HT1080 (cell line): ENCODE measurements around the gene LLGL1. TPM values are rescaled to one million over a fixed set of nuclear protein-coding genes. Genes with fewer than 3 reads are reported as not detected.

ENCODE experiments used
- DNase-seq: peaks from one replicate; pipeline ENCODE4 v3.0.0-alpha.2; 2015; ENCODE audit warnings: low read depth
- total RNA-seq: library from RNA; depleted of rRNA; stranded (reverse); fragments of >200 nt; shearing (Covaris generic); gene quantifications from 2 replicates; pipeline ENCODE4 v1.2.3, GENCODE V29; 2014; rRNA removed

Gene LLGL1
- total RNA-seq, 1 experiment from 2014 or later = 39.3 TPM

DNA sequence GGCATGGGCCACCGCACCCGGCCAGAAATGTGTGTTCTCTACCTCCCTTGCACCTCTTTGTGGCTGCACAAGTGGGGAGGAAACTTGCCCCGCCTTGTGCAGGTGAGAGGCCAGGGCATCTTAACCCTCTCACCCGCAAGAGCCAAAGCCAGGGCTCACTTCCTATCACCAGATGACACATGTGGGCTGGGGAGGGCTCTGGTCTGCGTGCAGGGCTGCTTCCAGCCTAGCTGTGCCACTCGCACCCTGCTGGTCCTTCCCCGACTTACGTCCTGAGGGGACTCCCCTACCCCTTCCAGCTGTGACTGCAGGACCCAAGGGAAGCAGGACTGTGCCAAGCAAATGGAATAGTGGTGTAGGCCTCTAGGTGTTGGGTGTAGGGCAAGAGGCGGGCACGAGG lies 41.9 kb downstream of the LLGL1 start:
- DNase-seq = no peak

GRCh38 chr17:18267927-18268711 lies 42.7 kb downstream of the LLGL1 start:
- peak; percentile 35 for DNase-seq

DNA sequence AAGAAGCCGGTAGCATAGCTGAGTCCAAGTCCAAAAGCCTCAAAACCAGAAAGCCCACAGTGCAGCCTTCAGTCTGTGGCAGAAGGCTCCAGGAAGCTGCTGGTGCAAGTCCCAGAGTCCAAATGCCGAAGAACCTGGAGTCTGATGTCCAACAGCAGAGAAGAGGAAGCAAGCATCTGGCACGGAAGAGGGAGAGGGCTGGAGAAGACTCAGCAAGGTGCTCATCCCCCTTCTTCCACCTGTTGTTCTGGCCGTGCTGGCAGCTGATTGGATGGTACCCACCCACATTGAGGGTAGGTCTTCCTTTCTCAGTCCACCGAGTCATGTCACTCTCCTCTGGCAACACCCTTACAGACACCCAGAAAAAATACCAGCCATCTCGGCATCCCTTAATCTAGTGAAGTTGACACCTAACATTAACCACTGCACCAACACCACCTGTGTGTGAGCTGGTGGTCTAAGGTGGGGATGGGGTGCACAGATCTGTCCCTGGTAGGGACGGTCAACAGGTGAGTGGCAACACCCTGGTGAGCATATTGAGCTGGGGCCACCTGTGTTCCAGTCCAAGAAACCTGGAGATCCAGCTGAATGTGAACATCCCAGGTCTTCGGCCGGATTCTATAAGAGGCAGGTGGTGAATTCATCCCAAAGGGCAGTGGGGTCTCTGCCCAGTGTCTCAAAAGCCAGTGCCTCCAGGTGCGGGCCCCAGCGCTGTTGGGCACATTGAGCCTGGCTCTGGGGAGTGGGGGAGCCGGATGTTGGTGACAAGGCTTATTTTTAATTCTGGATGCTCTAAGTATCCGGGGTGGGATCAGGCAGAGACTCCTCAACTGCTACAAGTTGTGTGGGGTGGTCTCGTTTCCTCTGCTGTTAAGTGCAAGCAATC lies 44.9 kb downstream of the LLGL1 start:
- no peak for DNase-seq

- no peak for DNase-seq
Measured at GRCh38 chr17:18277076-18277475, 51.6 kb downstream of the LLGL1 start.

DNA sequence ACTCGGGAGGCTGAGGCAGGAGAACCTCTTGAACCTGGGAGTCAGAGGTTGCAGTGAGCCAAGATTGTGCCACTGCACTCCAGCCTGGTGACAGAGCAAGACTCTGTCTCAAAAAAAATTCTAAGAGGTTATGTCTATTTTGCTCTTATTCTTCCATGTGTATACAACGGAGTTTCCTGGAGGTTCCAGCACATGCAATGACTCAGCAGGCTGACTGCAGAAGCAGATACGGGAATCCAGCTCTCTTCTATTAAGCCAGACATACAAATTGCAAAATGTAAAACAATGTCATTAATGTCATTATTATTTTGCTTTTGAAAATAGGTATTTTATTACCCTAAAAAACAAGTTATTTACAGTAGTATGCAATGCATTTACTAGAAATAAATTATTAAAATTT lies 53.4 kb downstream of the LLGL1 start:
- no peak for DNase-seq

DNA sequence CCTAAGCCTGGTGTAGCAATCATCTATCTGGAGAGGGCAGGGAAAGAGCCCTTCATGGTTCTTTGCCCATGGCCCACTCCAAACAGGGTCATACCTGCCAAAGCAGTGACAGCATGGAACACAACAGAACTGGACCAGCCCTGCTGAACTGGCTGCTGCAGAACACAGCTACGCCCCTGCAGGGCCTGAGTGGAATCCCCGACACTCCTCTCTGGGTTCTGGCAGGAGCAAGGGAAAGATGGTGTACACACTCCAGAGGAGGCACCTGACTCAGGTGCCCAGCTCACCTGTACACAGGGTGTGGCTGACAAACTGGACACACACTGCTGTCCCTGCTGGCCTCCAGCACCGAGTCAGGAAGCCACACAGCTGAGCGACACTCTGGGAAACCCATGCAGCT lies 54.8 kb downstream of the LLGL1 start:
- no peak for DNase-seq

GRCh38 chr17:18280766-18281371 lies 55.4 kb downstream of the LLGL1 start:
- DNase-seq = no peak

DNA sequence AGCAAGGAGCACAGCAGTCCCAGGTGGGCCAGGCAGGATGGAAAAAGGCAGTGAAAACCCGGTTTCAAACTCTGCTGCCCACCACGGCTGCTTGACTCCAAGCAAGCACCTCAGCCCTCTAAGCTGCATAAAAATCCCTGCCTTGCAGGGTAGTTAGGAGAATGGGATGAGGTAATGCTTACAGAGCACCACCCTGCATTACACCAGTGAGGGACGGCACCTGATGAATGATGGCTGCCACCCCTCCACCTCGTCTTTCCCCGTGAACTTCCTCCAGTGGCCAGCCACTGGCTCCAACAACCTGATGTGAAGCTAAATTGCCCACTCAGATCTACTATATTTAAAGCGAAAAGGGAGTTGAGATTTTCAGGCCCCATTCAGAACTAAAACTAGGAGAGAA lies 56.4 kb downstream of the LLGL1 start:
- no peak for DNase-seq

DNA sequence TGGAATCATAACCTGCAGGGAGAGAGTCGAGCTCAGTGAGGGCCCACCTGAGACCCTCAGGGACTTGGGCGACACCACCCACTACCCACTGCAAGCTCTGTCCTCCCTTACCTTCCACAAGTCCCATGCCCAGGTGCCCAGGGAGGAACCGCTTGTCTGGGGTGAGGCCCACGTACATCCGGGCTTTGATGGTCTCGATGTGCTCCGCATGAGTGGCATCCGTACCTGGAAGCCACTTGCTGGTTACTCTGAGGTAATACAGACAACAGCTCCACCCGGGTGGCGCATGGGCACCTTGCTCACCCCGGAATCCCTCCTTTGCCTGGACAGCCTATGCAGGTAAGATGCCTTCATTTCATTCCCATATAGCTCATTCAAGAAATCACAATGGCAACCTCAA lies 59.9 kb downstream of the LLGL1 start:
- no peak for DNase-seq

DNA sequence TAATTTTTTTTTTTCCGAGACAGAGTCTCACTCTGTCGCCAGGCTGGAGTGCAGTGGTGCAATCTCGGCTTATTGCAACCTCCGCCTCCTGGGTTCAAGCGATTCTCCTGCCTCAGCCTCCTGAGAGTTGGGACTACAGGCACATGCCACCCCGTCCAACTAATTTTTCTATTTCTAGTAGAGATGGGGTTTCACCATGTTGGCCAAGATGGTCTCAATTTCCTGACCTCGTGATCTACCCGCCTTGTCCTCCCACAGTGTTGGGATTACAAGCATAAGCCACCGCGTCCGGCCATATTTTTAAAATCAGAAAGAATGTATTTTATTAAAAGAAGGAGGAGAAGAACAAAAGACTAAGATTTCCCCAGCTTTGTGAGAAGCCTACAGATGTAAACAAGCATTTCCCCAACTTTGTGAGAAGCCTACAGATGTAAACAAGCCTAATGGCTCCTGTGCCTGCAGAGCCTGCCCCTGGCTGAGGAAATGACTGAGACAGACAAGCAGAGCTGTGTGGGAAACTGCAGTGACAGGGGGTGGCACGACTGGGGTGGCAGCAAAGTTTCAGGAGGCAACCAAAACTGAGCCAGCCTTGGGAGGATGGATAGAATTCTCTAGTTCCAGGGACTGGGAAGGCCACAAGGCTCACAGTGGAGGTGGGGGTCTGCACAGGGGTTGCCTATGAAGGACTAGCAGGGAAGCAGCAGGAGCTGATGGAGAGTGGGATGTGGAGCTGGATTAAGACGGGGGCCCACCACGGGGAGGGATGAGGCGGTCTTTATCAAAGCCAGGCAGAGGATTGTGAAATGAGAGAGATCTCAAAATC lies 66.5 kb downstream of the LLGL1 start:
- no peak for DNase-seq

Other genes with a start within 250 kb of the LLGL1 start
- gene ATPAF2, start 186.5 kb upstream of the LLGL1 start, total RNA-seq = 16.6 and 17.8 TPM in 2 replicates
- 5.0 and 7.8 TPM in 2 replicates for gene GID4, start 186.2 kb upstream of the LLGL1 start, total RNA-seq
- gene DRG2, start 137.7 kb upstream of the LLGL1 start, total RNA-seq = 55.5 and 55.9 TPM in 2 replicates
- not detected in 2 replicates for gene MYO15A, start 116.9 kb upstream of the LLGL1 start, total RNA-seq
- 75.9 and 91.6 TPM in 2 replicates for gene ALKBH5, start 41.8 kb upstream of the LLGL1 start, total RNA-seq
- 189 and 191 TPM in 2 replicates for gene FLII, start 33.1 kb downstream of the LLGL1 start, total RNA-seq
- gene MIEF2, start 35.0 kb downstream of the LLGL1 start, total RNA-seq = 5.7 and 8.1 TPM in 2 replicates
- 80.3 and 84.9 TPM in 2 replicates for gene TOP3A, start 89.4 kb downstream of the LLGL1 start, total RNA-seq
- gene SMCR8, start 89.7 kb downstream of the LLGL1 start, total RNA-seq = 13.0 and 15.4 TPM in 2 replicates
- 20.2 and 20.7 TPM in 2 replicates for gene SHMT1, start 137.9 kb downstream of the LLGL1 start, total RNA-seq
- gene EVPLL, start 152.1 kb downstream of the LLGL1 start, total RNA-seq = not detected in 2 replicates